Glutamatergic neuron (in vitro differentiated cells): Measurements from ENCODE around the gene COL4A1. TPM values are rescaled to one million over a fixed set of nuclear protein-coding genes. Genes with fewer than 3 reads are reported as not detected.

Experiments
- DNase-seq: peaks from one replicate; pipeline ENCODE4 v3.0.0; 2022
- H3K27ac Mint-ChIP-seq: one replicate; pipeline ENCODE4 v1.8.0; 2020; ENCODE audit warnings: mild to moderate bottlenecking, mixed read lengths, inconsistent platforms; ENCODE audit not compliant: unreplicated experiment
- H3K27me3 Mint-ChIP-seq: one replicate; pipeline ENCODE4 v1.8.0; 2020; ENCODE audit warnings: mild to moderate bottlenecking, moderate library complexity, mixed read lengths, inconsistent platforms; ENCODE audit not compliant: unreplicated experiment
- H3K36me3 Mint-ChIP-seq: one replicate; pipeline ENCODE4 v1.8.0; 2020; ENCODE audit warnings: mild to moderate bottlenecking, mixed read lengths, inconsistent platforms; ENCODE audit not compliant: unreplicated experiment
- H3K4me1 Mint-ChIP-seq: one replicate; pipeline ENCODE4 v1.8.0; 2020; ENCODE audit warnings: mild to moderate bottlenecking, low read depth, mixed read lengths, inconsistent platforms; ENCODE audit not compliant: unreplicated experiment
- H3K4me3 Mint-ChIP-seq: one replicate; pipeline ENCODE4 v1.8.0; 2020; ENCODE audit warnings: mild to moderate bottlenecking, mixed read lengths, inconsistent platforms; ENCODE audit not compliant: unreplicated experiment
- H3K9me3 Mint-ChIP-seq: one replicate; pipeline ENCODE4 v1.8.0; 2020; ENCODE audit warnings: mild to moderate bottlenecking, moderate library complexity, mixed read lengths, inconsistent platforms; ENCODE audit not compliant: unreplicated experiment
- CTCF ChIP-seq: fragments of 200-600 bp; sonication (generic); IDR thresholded peaks from one replicate; pipeline ENCODE4 v1.5.0; 2021; ENCODE audit not compliant: partially characterized antibody, unreplicated experiment
- total RNA-seq: library from RNA; stranded (reverse); fragmentation: NEBNext Ultra II Directional; extraction: Animal tissue kit (Norgen Biotek cat#: 25700); gene quantifications from one replicate; pipeline ENCODE4 v1.2.1, GENCODE V29; 2021; ENCODE audit not compliant: unreplicated experiment

Gene COL4A1
- total RNA-seq, 1 donor from 2014 or later: 14.6 TPM

DNA sequence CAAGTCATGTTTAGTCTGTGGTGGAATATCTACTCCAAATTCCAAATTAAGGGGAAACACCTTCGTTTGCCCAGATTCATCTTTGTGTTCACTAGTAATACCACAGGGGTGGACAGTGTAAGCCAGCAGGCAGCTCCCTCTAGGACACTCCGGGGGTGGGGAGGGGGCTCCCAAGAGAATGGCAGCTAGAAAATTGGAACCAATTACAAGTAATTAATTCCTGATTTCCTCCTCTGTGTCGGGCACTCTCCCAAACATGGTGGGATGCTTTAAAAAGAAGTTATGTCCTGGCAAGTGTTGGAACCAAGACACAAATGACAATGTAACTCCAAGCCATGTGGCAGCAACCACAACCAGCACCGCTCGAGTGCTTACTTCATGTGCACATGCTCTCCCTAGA lies 5.9 kb downstream of the COL4A1 start:
- TF ChIP-seq CTCF: no peak
- Mint-ChIP-seq H3K4me3 (no peak overlapping the region), H3K4me1 (peaks cover 29% of the 10 kb centered on the region), H3K9me3 (no peaks in the 10 kb centered on the region), H3K27ac (no peak overlapping the region), H3K36me3 (no peaks in the 10 kb centered on the region), H3K27me3 (peaks cover 11% of the 10 kb centered on the region)
- no peak for DNase-seq

DNA sequence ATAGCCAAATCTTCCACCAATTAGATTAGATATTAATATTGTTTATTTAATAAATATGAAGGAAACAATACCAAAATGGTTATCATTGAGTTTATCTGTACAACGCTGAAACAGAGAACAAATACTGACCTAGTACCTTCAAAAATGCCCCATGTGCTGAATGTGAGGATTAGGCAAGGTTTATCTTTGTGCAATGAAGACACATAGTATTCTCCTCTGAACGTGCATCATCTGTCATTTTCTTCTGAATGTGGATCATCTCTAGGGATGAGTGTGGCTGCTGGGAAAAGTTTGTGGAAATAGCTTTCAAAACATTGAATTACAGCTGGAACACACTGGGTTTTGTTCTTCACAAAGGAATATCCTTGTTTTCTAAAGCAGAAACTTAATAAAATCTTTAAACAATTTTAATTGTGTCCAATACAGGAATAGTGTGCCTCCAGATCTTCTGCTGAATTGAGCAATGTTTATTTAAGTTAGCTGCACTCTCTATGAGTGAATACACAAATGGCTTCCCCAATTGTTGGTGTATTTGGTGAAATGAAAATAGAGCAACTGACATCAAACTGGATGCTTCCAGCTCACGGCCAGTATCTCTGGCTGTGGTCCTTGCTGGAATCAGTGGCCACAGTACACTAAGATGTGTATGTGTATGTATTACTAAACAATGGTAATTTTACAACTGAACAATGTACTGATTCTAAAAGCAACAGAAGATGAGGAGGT lies 6.7 kb downstream of the COL4A1 start:
- H3K27ac Mint-ChIP-seq: no peak overlapping the region
- H3K4me1 Mint-ChIP-seq: peaks cover 23% of the 10 kb centered on the region
- no peaks in the 10 kb centered on the region for H3K36me3 Mint-ChIP-seq
- DNase-seq: no peak
- H3K4me3 Mint-ChIP-seq: no peak overlapping the region
- peaks cover 8% of the 10 kb centered on the region for H3K27me3 Mint-ChIP-seq
- no peak for TF ChIP-seq CTCF
- no peaks in the 10 kb centered on the region for H3K9me3 Mint-ChIP-seq

DNA sequence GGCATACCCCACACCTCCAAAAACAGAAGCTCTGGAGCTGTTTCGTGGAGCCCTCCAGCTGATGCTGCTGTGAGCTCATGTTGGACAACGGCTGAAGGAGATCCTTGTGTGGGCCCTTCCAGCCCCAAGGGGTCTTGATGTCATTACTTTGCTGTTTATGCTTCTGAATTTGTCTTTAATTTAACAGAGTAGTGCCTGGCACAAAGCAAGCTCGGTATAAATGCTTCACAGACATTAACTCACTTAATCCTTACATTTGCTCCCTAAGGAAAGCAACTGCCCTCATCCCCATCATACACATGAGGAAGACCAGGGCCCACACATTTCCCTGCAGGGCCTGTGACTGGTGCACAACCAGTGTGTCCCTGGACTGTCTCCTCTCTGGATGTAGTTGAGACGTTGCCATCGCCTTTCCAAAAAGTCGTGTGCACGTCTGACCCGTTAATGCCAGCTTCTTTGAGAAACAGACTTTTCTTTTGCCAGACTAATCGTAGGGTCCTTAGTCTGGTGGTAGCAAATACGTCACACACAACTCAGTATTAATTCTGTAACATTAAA lies 7.6 kb downstream of the COL4A1 start:
- peaks cover 20% of the 10 kb centered on the region for H3K4me1 Mint-ChIP-seq
- no peaks in the 10 kb centered on the region for H3K36me3 Mint-ChIP-seq
- no peak overlapping the region for H3K27ac Mint-ChIP-seq
- no peaks in the 10 kb centered on the region for H3K9me3 Mint-ChIP-seq
- TF ChIP-seq CTCF: no peak
- no peak overlapping the region for H3K4me3 Mint-ChIP-seq
- DNase-seq: no peak
- peaks cover 8% of the 10 kb centered on the region for H3K27me3 Mint-ChIP-seq

GRCh38 chr13:110298505-110299282 lies 8.3 kb downstream of the COL4A1 start:
- H3K9me3 Mint-ChIP-seq: no peaks in the 10 kb centered on the region
- no peaks in the 10 kb centered on the region for H3K36me3 Mint-ChIP-seq
- no peak overlapping the region for H3K27ac Mint-ChIP-seq
- H3K4me3 Mint-ChIP-seq: no peak overlapping the region
- TF ChIP-seq CTCF: no peak
- DNase-seq: no peak
- H3K27me3 Mint-ChIP-seq: peaks cover 8% of the 10 kb centered on the region
- H3K4me1 Mint-ChIP-seq: peaks cover 16% of the 10 kb centered on the region
